Measurements from ENCODE around the gene ALOX5.

Gene ALOX5

GRCh38 chr10:45377321-45377720, 3.3 kb downstream of the ALOX5 start:
- Histone ChIP-seq H3K9me3 (ENCODE audit: control insufficient read depth, low read length) (no peaks in the 10 kb centered on the region), H3K27ac (ENCODE audit: low read length, poor library complexity, severe bottlenecking) (no peak overlapping the region), H2BK12ac (ENCODE audit: low read length in 2 of 2) (no peak overlapping the region), H3K18ac (ENCODE audit: low read depth in 1 of 2, low read length in 2 of 2) (no peak overlapping the region), H4K91ac (ENCODE audit: low read length) (no peak overlapping the region), H2AFZ (ENCODE audit: low read depth, low read length) (no peak overlapping the region), H2BK5ac (ENCODE audit: low read depth, low read length, poor library complexity, severe bottlenecking) (no peak overlapping the region), H3K79me1 (replicated peaks; ENCODE audit: low read length, poor library complexity, severe bottlenecking) (no peaks in the 10 kb centered on the region), H3K4me3 (ENCODE audit: insufficient read depth in 1 of 2, low read depth in 1 of 2, low read length in 2 of 2) (no peak overlapping the region), H3K23ac (ENCODE audit: low read length in 2 of 2) (no peak overlapping the region), H3K27me3 (ENCODE audit: control insufficient read depth in 1 of 2, insufficient read depth in 1 of 2, low read length in 2 of 2) (peaks cover 47 to 64% of the 10 kb centered on the region in 2 experiments), H4K8ac (ENCODE audit: low read length) (no peak overlapping the region), H2BK120ac (ENCODE audit: low read depth, low read length) (no peak overlapping the region), H3K36me3 (ENCODE audit: control insufficient read depth in 1 of 2, insufficient read depth in 2 of 2, low read depth in 1 of 2, low read length in 2 of 2) (no peaks in the 10 kb centered on the region), H3K14ac (ENCODE audit: low read length in 2 of 2) (no peak overlapping the region), H2BK15ac (ENCODE audit: low read depth, poor library complexity, severe bottlenecking) (no peak overlapping the region), H3K4me2 (ENCODE audit: low read length, poor library complexity, severe bottlenecking) (no peak overlapping the region), H3K4me1 (ENCODE audit: control insufficient read depth, insufficient read depth, low read depth, low read length) (peaks cover 20% of the 10 kb centered on the region), H3K9ac (ENCODE audit: low read length) (no peak overlapping the region), H2AK5ac (ENCODE audit: low read length, severe bottlenecking) (no peak overlapping the region), H3K4ac (ENCODE audit: low read depth in 1 of 2, low read length in 2 of 2) (no peak overlapping the region)
- DNase-seq: no peak
- 64% methylated on average over 4 of the region's 4 CpGs for WGBS

GRCh38 chr10:45377858-45378257, 3.8 kb downstream of the ALOX5 start:
- Histone ChIP-seq H3K23ac (ENCODE audit: low read length in 2 of 2) (no peak overlapping the region), H2AFZ (ENCODE audit: low read depth, low read length) (no peak overlapping the region), H3K79me1 (replicated peaks; ENCODE audit: low read length, poor library complexity, severe bottlenecking) (no peaks in the 10 kb centered on the region)

GRCh38 chr10:45378914-45379726, 5.1 kb downstream of the ALOX5 start:
- no peak overlapping the region for H3K9ac ChIP-seq (ENCODE audit: low read length)
- 83% methylated on average over 11 of the region's 12 CpGs for WGBS
- DNase-seq: no peak
- no peak overlapping the region for H3K27ac ChIP-seq (ENCODE audit: low read length, poor library complexity, severe bottlenecking)
- H3K4ac ChIP-seq (ENCODE audit: low read depth in 1 of 2, low read length in 2 of 2): no peak overlapping the region
- no peak overlapping the region for H3K14ac ChIP-seq (ENCODE audit: low read length in 2 of 2)
- H3K23ac ChIP-seq (ENCODE audit: low read length in 2 of 2): no peak overlapping the region
- H3K9me3 ChIP-seq (ENCODE audit: control insufficient read depth, low read length): no peaks in the 10 kb centered on the region
- no peak overlapping the region for H4K91ac ChIP-seq (ENCODE audit: low read length)
- no peak overlapping the region for H2AFZ ChIP-seq (ENCODE audit: low read depth, low read length)
- H2BK12ac ChIP-seq (ENCODE audit: low read length in 2 of 2): no peak overlapping the region
- no peak overlapping the region for H2AK5ac ChIP-seq (ENCODE audit: low read length, severe bottlenecking)
- no peaks in the 10 kb centered on the region for H3K79me1 ChIP-seq (replicated peaks; ENCODE audit: low read length, poor library complexity, severe bottlenecking)
- no peaks in the 10 kb centered on the region for H3K36me3 ChIP-seq (ENCODE audit: control insufficient read depth in 1 of 2, insufficient read depth in 2 of 2, low read depth in 1 of 2, low read length in 2 of 2)
- no peak overlapping the region for H2BK5ac ChIP-seq (ENCODE audit: low read depth, low read length, poor library complexity, severe bottlenecking)
- no peak overlapping the region for H3K4me3 ChIP-seq (ENCODE audit: insufficient read depth in 1 of 2, low read depth in 1 of 2, low read length in 2 of 2)
- no peak overlapping the region for H4K8ac ChIP-seq (ENCODE audit: low read length)
- H2BK15ac ChIP-seq (ENCODE audit: low read depth, poor library complexity, severe bottlenecking): no peak overlapping the region
- H3K4me2 ChIP-seq (ENCODE audit: low read length, poor library complexity, severe bottlenecking): no peak overlapping the region
- peaks cover 9% of the 10 kb centered on the region for H3K4me1 ChIP-seq (ENCODE audit: control insufficient read depth, insufficient read depth, low read depth, low read length)
- H3K27me3 ChIP-seq (ENCODE audit: control insufficient read depth in 1 of 2, insufficient read depth in 1 of 2, low read length in 2 of 2): peaks cover 42 to 51% of the 10 kb centered on the region in 2 experiments
- no peak overlapping the region for H2BK120ac ChIP-seq (ENCODE audit: low read depth, low read length)
- H3K18ac ChIP-seq (ENCODE audit: low read depth in 1 of 2, low read length in 2 of 2): no peak overlapping the region

More at GRCh38 chr10:45377858-45378257, 3.8 kb downstream of the ALOX5 start:
- WGBS: 82% methylated on average over 5 of the region's 5 CpGs
- Histone ChIP-seq H3K4me1 (ENCODE audit: control insufficient read depth, insufficient read depth, low read depth, low read length) (peaks cover 20% of the 10 kb centered on the region), H4K91ac (ENCODE audit: low read length) (no peak overlapping the region), H3K18ac (ENCODE audit: low read depth in 1 of 2, low read length in 2 of 2) (no peak overlapping the region), H2BK120ac (ENCODE audit: low read depth, low read length) (no peak overlapping the region), H2BK12ac (ENCODE audit: low read length in 2 of 2) (no peak overlapping the region), H3K9me3 (ENCODE audit: control insufficient read depth, low read length) (no peaks in the 10 kb centered on the region), H4K8ac (ENCODE audit: low read length) (no peak overlapping the region), H3K4ac (ENCODE audit: low read depth in 1 of 2, low read length in 2 of 2) (no peak overlapping the region), H2BK15ac (ENCODE audit: low read depth, poor library complexity, severe bottlenecking) (no peak overlapping the region), H3K36me3 (ENCODE audit: control insufficient read depth in 1 of 2, insufficient read depth in 2 of 2, low read depth in 1 of 2, low read length in 2 of 2) (no peaks in the 10 kb centered on the region), H3K27me3 (ENCODE audit: control insufficient read depth in 1 of 2, insufficient read depth in 1 of 2, low read length in 2 of 2) (peaks cover 49 to 58% of the 10 kb centered on the region in 2 experiments), H3K27ac (ENCODE audit: low read length, poor library complexity, severe bottlenecking) (no peak overlapping the region), H2AK5ac (ENCODE audit: low read length, severe bottlenecking) (no peak overlapping the region), H3K4me3 (ENCODE audit: insufficient read depth in 1 of 2, low read depth in 1 of 2, low read length in 2 of 2) (no peak overlapping the region), H3K9ac (ENCODE audit: low read length) (no peak overlapping the region), H2BK5ac (ENCODE audit: low read depth, low read length, poor library complexity, severe bottlenecking) (no peak overlapping the region), H3K4me2 (ENCODE audit: low read length, poor library complexity, severe bottlenecking) (no peak overlapping the region), H3K14ac (ENCODE audit: low read length in 2 of 2) (no peak overlapping the region)
- no peak for DNase-seq

GRCh38 chr10:45379891-45380540, 6.0 kb downstream of the ALOX5 start:
- Histone ChIP-seq H2BK120ac (ENCODE audit: low read depth, low read length) (no peak overlapping the region), H3K4me1 (ENCODE audit: control insufficient read depth, insufficient read depth, low read depth, low read length) (peaks cover under 1% of the 10 kb centered on the region), H2BK5ac (ENCODE audit: low read depth, low read length, poor library complexity, severe bottlenecking) (no peak overlapping the region), H3K18ac (ENCODE audit: low read depth in 1 of 2, low read length in 2 of 2) (no peak overlapping the region), H2AK5ac (ENCODE audit: low read length, severe bottlenecking) (no peak overlapping the region), H3K27ac (ENCODE audit: low read length, poor library complexity, severe bottlenecking) (no peak overlapping the region), H3K23ac (ENCODE audit: low read length in 2 of 2) (no peak overlapping the region), H3K4me2 (ENCODE audit: low read length, poor library complexity, severe bottlenecking) (no peak overlapping the region), H4K8ac (ENCODE audit: low read length) (no peak overlapping the region), H3K27me3 (ENCODE audit: control insufficient read depth in 1 of 2, insufficient read depth in 1 of 2, low read length in 2 of 2) (peaks cover 33 to 42% of the 10 kb centered on the region in 2 experiments), H2BK15ac (ENCODE audit: low read depth, poor library complexity, severe bottlenecking) (no peak overlapping the region), H3K9me3 (ENCODE audit: control insufficient read depth, low read length) (no peaks in the 10 kb centered on the region), H2BK12ac (ENCODE audit: low read length in 2 of 2) (no peak overlapping the region), H3K36me3 (ENCODE audit: control insufficient read depth in 1 of 2, insufficient read depth in 2 of 2, low read depth in 1 of 2, low read length in 2 of 2) (no peaks in the 10 kb centered on the region), H3K4me3 (ENCODE audit: insufficient read depth in 1 of 2, low read depth in 1 of 2, low read length in 2 of 2) (no peak overlapping the region), H3K79me1 (replicated peaks; ENCODE audit: low read length, poor library complexity, severe bottlenecking) (no peaks in the 10 kb centered on the region), H3K9ac (ENCODE audit: low read length) (no peak overlapping the region), H4K91ac (ENCODE audit: low read length) (no peak overlapping the region), H3K14ac (ENCODE audit: low read length in 2 of 2) (no peak overlapping the region), H2AFZ (ENCODE audit: low read depth, low read length) (no peak overlapping the region), H3K4ac (ENCODE audit: low read depth in 1 of 2, low read length in 2 of 2) (no peak overlapping the region)
- DNase-seq: no peak
- 84% methylated on average over 14 of the region's 14 CpGs for WGBS

Data from mesenchymal stem cell (in vitro differentiated cells and primary cell).